Mammary epithelial cell (primary cell): ENCODE measurements around the gene SAMD1.

ENCODE experiments used
- CTCF ChIP-seq, 2 donors: IDR thresholded peaks in 1 of 2; conservative IDR thresholded peaks in 1 of 2; 2 replicates each; pipeline ENCODE4 v1.5.1; 2011 to 2012; ENCODE audit warnings: inconsistent platforms in 2 of 2, low read length in 2 of 2, mild to moderate bottlenecking in 2 of 2, control low read depth in 1 of 2, low read depth in 1 of 2; ENCODE audit not compliant: insufficient read depth in 1 of 2; ENCODE audit errors: extremely low read depth in 1 of 2
- EZH2 ChIP-seq: IDR thresholded peaks from 2 replicates; pipeline ENCODE4 v1.6.1; 2012; ENCODE audit warnings: low read length, inconsistent platforms, borderline replicate concordance

GRCh38 chr19:14127176-14127575, 36.6 kb upstream of the SAMD1 start:
- no peak for TF ChIP-seq CTCF (conservative IDR thresholded peaks at IDR 0.05 in 1 of 2, IDR thresholded peaks at IDR 0.05 in 1 of 2; ENCODE audit: extremely low read depth in 1 of 2, insufficient read depth in 1 of 2, low read depth in 1 of 2, low read length in 2 of 2)
- TF ChIP-seq EZH2: no peak
